Left forelimb (tissue), 1 donor: Measurements from ENCODE around the gene SYT15.
"Not testable (repeated sequence)": the region's sequence is repeated elsewhere in the genome, so short reads cannot be mapped to it uniquely, and the experiment has no call there.

Source experiments
- DNase-seq: peaks from one replicate; pipeline ENCODE4 v3.0.0-alpha.2; 2018; ENCODE audit warnings: low spot score

SYT15 gene

DNA sequence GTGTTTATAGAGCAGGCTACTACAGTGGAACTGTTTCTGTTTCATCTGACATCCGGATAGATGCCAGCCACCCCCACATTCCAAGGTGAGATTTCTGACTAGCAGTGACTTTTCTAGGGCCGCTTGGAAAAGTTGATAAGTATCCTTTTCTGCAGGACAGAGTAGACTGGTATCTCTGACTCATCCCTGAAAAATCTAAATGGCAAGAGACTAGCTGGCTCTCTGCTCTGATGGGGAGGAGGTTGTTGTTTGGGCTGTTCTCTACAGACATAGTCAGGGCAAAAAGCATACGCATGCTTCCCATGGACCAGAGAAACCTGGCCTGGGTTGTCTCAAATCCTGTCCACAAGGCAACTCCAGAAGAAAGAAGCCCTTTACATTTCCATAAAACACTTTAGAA lies 10.7 kb downstream of the SYT15 start:
- DNase-seq = not testable (repeated sequence)

DNA sequence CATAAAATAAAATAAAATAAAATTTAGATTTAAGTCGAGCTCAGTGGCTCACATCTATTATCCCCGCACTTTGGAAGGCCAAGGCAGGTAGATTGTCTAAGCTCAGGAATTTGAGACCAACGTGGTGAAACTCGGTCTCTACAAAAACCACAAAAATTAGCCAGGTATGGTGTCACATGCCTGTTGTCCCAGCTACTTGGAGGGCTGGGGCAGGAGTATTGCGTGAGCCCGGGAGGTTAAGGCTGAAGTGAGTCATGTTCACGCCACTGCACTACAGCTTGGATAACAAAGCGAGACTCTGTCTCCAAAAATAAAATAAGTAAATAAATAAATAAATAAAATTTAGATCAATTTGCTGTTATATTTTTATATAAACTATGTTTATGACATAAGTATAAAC lies 12.1 kb downstream of the SYT15 start:
- not testable (repeated sequence) for DNase-seq

DNA sequence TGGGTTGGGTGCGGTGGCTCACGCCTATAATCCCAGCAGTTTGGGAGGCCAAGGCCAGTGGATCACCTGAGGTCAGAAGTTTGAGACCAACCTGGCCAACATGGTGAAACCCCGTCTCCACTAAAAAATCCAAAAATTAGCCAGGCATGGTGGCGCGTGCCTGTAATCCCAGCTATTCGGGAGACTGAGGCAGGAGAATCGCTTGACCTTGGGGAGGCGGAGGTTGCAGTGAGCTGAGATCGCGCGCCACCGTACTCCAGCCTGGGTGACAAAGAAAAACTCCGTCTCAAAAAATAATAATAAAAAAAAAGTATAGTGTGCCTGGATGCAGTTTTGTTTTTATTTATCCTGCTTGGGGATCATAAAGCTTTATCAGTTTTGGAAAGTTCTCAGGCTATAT lies 14.4 kb downstream of the SYT15 start:
- not testable (repeated sequence) for DNase-seq

DNA sequence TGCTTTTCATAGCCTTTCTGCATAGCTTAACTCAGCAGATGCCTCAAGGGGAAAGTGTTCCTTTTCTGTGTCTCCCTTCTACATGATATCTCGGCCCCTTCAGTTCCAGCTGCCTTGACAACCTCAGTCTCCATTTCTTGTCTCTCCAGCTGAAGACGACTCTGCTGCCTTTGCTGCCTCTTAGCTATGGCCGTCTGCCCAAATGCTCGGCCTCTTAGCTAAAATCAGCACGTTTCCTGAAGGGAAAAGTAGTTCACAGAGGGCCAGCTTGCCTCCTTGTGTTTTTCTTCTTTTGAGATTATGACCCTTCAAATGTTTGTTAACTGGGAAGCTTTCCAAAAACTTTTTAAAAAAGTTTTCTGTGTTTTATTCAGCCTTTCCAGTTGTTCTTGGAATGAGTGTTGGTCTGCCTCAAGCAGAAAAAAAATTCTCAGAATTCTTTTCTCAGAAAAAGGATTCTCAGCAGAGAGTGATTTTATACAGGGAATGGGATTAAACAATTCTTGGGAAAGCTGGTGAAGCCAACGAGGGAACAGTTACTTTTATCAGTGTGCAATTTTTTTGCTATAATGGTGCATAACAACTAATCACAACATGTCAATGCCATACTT lies 15.6 kb downstream of the SYT15 start:
- not testable (repeated sequence) for DNase-seq

DNA sequence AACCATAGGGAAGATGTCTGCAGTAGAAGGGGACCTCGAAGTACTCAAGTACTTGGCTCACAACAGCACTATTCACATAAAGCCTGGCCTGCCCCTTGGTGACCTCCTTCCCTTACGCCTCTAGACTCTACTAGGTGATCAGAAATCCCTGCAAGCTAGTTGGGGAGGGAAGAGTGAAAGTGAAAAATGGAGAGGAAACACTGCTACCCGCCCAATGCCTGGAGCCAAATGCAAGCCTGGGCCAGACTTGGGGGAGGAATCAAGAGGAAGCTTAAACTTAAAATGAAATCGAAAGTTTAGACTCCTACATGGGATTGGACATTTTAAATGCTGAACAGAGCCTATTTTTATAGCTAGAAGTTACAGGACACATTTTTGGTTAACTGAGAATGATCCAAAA lies 17.6 kb downstream of the SYT15 start:
- not testable (repeated sequence) for DNase-seq

DNA sequence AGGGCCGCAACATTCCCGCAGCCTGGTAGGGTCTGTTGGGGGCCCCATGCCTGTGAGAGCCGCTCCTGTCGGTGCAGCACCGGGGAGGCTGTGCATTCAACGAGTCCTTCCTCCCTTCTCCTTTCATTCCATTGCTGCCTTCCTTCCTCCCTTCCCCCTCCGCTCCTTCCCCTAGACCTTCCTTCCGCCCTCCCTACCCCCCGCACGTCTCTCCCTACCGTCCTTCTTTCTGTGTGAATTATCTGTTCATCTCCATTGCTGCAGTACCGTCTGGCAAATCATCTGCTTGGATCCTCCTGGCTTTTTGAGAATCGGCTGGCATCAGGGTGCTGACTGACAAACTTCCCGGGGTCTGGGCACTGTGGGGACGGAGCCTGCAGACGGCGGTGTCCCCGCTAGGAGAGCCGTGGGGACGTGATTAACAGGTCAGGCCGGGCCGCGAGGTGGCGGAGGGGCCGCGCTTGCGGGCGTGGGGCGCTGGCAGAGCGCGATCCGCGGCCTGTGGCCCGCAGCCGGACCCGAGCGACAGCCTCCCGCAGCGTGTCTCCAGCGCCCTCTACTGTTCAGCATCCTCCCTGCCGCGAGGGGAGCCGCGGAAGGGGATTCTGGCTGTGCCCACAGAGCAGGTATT lies 18.8 kb downstream of the SYT15 start:
- DNase-seq = peak; percentile 26

DNA sequence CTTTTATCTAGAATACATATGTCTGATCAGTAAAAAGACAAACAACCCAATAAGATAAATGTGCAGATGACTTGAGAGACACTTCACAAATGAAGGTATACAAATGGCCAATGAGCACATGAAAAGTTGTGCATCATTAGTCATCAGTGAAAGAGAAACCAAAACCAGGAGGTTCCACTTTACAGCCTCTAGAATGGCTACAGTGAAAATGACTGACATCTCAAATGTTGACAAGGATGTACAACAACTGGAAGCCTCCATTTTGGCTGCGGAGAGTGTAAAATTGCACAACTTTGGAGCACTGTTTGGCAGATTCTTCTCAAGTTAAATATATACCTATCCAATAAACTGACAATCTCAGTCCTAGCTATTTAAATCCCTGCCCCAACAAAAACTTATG lies 21.6 kb downstream of the SYT15 start:
- DNase-seq = not testable (repeated sequence)

DNA sequence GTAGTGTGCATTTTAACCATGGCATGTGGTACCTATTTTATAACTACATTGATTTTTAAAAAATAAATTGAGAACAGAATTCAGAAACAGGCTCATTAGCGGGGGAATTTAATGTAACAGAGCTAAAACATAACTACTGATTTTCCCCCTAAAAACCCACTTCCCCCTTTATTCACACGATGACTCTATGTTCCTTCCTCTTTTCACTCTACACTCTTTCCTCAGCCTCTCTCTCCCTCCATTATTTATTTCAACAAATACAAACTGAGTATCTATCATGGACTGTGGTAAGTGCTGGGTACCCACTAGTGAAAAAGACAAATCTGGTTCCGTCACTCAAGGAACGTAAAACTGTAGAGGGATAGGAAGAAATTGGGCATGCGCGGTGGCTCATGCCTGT lies 36.6 kb downstream of the SYT15 start:
- DNase-seq = not testable (repeated sequence)

DNA sequence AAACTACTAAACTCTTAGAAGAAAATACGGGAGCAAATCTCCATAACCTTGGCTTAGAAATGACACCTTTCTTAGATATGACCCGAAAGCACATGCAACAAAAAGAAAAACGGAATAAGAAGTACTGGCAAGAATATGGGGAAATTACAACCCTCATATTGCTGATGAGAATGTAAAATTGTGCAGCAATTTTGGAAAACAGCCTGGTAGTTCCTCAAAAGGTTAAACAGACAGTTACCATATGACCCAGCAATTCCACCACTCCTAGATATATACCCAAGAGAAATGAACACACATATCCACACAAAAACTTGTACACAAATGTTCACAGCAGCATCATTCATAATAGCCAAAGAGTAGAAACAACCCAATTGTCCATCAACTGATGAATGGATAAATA lies 37.3 kb downstream of the SYT15 start:
- not testable (repeated sequence) for DNase-seq

DNA sequence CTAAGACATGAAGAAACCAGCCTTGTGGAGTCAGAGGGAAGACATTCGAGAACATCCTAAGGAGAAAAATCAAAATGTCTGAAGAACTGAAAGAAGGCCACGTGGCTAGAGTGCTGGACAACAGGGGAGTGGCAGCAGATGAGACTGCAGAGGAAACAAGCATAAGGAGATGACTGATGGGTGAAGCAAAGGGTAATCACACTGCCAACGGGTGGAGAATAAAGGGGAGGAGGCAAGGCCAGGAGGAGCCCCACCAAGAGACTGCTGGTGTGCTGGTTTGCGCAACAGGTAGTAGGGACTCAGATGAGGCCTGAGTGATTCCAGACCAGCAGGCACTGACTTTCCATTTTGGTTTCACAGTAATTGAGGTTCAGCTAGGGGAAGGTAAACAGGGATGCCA lies 38.2 kb downstream of the SYT15 start:
- not testable (repeated sequence) for DNase-seq

DNA sequence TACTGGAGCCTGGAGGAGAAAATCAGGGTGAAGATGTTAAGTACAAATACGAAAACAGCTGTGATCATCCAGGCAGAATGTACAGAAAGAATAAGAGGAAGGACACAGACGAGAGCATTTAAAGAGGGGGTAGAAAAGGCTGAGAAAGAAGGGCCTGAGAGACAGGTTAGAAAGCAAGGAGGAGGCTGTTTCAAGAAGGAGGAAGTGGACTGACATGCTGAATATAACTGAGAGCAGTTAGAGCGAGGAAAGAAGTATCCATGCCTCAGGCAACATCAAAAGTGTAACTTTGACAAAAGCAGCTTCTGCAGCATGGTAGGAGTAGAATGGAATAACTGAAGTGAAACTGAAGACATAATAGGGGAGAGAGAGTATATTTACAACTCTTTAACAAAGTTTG lies 39.0 kb downstream of the SYT15 start:
- not testable (repeated sequence) for DNase-seq

DNA sequence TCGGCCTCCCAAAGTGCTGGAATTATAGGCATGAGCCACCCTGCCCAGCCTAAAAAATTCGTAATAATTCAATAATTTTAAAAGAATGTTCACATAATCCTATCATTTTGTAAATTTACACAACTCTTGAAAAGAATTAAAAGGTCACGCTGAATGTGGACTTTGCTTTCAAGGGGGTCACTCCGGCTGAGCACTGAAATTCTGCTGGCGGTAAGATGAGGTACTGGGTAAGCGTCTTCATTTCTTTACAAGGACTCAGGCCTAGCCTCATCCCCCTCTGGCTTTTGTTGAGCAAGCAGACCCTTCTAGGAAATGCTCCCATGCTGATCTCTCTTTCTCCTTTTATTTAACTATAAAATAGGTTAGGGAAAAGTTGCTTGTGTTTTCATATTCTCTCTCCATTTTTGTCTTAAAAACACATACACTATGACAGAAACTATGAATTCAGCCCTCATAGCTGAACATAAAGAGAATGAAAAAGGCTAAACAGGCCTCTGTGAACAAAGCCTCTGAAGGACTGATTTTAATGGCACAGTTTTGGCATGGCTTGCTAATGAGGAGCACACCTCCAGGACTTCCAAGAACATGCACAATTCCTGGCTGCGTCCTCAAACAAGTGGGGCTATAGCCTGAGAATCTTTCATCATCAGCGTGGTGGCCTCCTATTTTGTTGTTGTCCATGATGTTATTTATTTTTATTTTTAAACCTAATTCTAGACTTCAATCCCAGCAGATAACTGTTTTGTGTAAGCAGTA lies 45.1 kb downstream of the SYT15 start:
- DNase-seq = not testable (repeated sequence)

DNA sequence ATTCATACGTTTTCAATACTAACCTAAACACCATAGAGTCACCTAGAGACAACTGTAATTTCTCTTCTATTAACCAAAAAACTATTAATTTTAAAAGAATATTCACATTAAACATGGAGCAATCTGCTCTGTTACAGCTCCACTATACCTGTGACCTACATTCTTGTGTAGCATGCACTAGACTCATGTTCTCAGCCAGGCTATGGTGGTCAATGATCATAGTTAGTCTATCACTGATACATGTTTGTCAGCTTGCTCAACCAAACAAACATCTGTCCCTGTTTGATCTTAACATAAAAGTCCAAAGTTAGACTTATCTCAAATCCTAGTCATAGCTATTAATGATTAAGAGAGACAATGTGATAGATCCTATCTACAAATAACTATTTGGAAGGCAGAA lies 50.9 kb downstream of the SYT15 start:
- DNase-seq = not testable (repeated sequence)

DNA sequence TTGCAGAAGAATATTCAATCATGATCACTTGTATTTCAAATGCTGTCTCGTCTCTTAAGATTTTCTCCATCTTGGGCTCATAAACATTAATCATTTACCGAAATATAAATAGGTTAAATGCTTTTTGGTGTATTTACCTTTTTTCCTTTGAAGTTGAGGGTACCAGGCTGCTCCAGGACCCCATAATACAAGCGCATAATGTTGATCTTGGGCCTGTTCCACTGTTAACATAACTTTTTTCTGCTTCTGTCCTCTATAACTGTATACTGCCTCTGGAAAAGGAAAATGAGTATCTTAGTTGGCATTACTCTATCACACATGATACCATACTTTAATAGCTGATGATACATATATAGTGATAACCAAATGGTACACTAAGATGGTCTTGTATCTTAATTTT lies 51.9 kb downstream of the SYT15 start:
- DNase-seq = not testable (repeated sequence)

DNA sequence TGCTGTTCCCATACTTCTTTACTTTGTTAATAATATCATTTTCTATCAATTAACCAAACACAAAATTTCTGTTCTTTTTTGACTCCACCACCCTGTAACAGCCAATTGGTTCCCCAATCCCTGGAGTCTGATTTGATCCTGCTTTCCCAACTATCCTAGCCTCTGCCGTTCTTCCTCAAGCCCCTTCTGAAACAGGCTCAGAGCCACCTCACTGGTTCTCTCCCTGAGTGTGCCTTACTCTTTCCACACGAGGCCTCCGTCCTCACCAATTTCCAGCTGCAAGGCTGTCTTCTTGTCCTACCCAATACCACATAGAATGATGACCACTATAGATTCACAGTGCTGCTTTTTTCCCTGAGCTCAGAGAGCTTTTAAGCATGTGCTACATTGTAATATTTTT lies 52.8 kb downstream of the SYT15 start:
- not testable (repeated sequence) for DNase-seq

DNA sequence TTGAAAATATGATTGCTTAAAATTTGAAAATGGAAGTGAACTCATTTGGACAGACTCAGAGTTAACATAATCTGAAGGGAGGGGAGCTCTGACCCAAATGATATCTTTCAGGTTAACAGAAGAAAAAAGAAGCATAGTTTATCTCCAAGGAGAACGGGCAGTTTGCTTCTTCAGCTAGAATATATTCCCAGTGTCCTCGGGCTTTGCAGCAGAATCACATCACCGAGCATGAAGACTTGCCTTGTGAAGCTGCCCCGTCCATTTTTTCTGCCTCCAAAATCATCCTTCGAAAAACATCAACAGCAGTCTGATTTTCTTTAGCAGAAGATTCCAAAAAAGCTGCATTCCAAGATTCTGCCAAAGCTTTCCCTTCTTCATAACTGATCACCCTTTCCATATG lies 55.8 kb downstream of the SYT15 start:
- not testable (repeated sequence) for DNase-seq

DNA sequence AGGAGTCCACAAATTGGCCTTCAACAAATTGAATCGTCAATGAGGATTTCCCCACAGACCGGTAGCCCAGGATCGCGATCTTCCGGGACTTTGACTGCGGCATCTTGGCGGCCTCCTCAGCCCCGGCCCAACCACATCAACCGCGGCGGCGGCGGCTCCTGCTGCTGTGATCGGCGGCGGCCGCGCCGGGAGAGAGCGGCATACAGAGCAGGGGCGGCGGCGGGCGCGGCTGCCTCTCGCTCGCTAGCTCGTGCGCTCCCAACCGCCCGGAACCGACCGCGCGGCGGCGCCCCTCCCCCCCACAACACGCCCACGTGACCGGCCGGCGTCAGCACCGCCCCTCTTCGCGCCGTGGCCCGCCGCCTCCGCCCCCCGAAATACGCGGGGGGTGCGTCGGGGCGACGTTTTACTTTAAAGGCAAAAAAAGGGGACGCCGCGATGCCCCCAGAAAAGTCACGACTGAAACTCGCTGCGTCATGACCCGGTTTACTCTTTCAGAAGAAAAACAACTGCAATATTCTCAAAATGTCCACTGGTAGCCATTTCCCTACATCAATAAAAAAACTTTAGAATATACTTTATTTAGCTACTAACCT lies 56.5 kb downstream of the SYT15 start:
- not testable (repeated sequence) for DNase-seq

DNA sequence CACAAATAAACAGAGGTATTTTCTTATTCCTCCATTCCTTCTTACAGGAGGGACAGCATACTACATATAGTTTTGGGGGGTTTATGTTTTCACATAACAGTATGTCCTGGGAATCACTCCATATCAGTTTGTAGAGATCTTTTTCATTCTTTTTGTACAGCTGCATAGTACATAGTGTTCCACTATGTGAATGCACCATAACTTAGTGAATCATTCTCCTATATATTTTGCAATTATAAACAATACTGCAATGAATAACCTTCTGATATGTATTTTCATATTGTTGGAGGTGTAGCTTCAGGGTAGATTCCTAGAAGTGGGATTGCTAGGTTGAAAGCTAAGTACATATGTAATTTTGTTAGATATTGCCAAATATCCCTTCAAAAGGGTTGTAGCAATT lies 61.1 kb downstream of the SYT15 start:
- not testable (repeated sequence) for DNase-seq
